Activated T-cell treated with anti-CD3 and anti-CD28 coated beads for 4 hours (primary cell): Measurements from ENCODE around the gene CHRNA4.

Source experiments
- DNase-seq: peaks from one replicate; pipeline ENCODE4 v3.0.0-alpha.2; 2020

Gene CHRNA4

GRCh38 chr20:63331741-63332400, 29.3 kb downstream of the CHRNA4 start:
- DNase-seq: no peak

- no peak for DNase-seq
These were observed 30.2 kb downstream of the CHRNA4 start for GRCh38 chr20:63330940-63331339.

- DNase-seq: no peak
These were observed 30.9 kb downstream of the CHRNA4 start for GRCh38 chr20:63330084-63330760.

GRCh38 chr20:63329331-63330083, 31.6 kb downstream of the CHRNA4 start:
- DNase-seq: no peak

GRCh38 chr20:63328718-63329275, 32.4 kb downstream of the CHRNA4 start:
- no peak for DNase-seq

- no peak for DNase-seq
These were observed 33.0 kb downstream of the CHRNA4 start for GRCh38 chr20:63328026-63328700.

GRCh38 chr20:63327231-63327745, 33.9 kb downstream of the CHRNA4 start:
- no peak for DNase-seq

- DNase-seq: no peak
These were observed 34.6 kb downstream of the CHRNA4 start for GRCh38 chr20:63326314-63327230.

- no peak for DNase-seq
These were observed 35.4 kb downstream of the CHRNA4 start for GRCh38 chr20:63325554-63326313.

- no peak for DNase-seq
These were observed 36.1 kb downstream of the CHRNA4 start for GRCh38 chr20:63325021-63325471.

- no peak for DNase-seq
These were observed 37.7 kb downstream of the CHRNA4 start for GRCh38 chr20:63323357-63323981.

- DNase-seq: no peak
These were observed 38.2 kb downstream of the CHRNA4 start for GRCh38 chr20:63322933-63323273.

GRCh38 chr20:63322146-63322932, 38.8 kb downstream of the CHRNA4 start:
- no peak for DNase-seq

GRCh38 chr20:63321148-63321831, 39.9 kb downstream of the CHRNA4 start:
- no peak for DNase-seq

- DNase-seq: no peak
These were observed 40.5 kb downstream of the CHRNA4 start for GRCh38 chr20:63320616-63321147.

- DNase-seq: no peak
These were observed 41.1 kb downstream of the CHRNA4 start for GRCh38 chr20:63320041-63320511.

GRCh38 chr20:63319164-63320040, 41.7 kb downstream of the CHRNA4 start:
- DNase-seq: no peak
